ENCODE results near the gene ICA1.

DNA sequence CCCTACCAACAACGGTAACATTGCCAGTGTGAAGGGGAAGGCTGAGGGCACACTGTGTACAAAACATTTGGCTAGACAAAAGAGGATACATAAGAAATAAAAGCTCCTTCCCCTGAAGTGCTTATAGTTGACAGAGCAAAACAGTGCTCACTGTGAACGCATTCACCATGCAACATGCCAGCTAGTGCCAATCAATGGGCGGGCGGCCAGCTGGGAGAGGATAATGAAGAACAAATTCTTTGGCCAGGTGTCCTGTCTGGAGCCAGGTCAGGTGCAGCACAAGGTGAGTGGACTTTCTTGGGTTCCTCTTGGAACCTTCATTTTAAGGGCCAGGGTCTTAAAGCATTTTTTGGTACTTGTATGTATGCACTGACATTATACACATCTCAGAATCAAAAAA, 106.1 kb downstream of the ICA1 start:
- TF ChIP-seq POLR2A (IDR thresholded peaks at IDR 0.05) = no peak
- TF ChIP-seq, protein P1, sequence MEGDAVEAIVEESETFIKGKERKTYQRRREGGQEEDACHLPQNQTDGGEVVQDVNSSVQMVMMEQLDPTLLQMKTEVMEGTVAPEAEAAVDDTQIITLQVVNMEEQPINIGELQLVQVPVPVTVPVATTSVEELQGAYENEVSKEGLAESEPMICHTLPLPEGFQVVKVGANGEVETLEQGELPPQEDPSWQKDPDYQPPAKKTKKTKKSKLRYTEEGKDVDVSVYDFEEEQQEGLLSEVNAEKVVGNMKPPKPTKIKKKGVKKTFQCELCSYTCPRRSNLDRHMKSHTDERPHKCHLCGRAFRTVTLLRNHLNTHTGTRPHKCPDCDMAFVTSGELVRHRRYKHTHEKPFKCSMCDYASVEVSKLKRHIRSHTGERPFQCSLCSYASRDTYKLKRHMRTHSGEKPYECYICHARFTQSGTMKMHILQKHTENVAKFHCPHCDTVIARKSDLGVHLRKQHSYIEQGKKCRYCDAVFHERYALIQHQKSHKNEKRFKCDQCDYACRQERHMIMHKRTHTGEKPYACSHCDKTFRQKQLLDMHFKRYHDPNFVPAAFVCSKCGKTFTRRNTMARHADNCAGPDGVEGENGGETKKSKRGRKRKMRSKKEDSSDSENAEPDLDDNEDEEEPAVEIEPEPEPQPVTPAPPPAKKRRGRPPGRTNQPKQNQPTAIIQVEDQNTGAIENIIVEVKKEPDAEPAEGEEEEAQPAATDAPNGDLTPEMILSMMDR (IDR thresholded peaks at IDR 0.05) = no peak
- no peak for TF ChIP-seq POLR2AphosphoS5 (IDR thresholded peaks at IDR 0.05; ENCODE audit: insufficient read depth in 1 of 2, low read depth in 1 of 2)
